ENCODE data around the gene MAN2C1. TPM values are rescaled to one million over a fixed set of nuclear protein-coding genes. Genes with fewer than 3 reads are reported as not detected.
"Not testable (repeated sequence)": the region's sequence is repeated elsewhere in the genome, so short reads cannot be mapped to it uniquely, and the experiment has no call there.

MAN2C1 gene
- total RNA-seq: 100 to 1,000 TPM; 192 to 211 TPM
- long read RNA-seq, transcript MAN2C1-201 (26 exons, 3,284 nt): major isoform, 15 of 43 reads
- long read RNA-seq, partial matches to known transcripts: 12 of 43 reads
- long read RNA-seq, other reads (novel, unspliced or antisense): 12 of 43 reads

GRCh38 chr15:75367913-75368688, at the start of gene MAN2C1:
Gene MAN2C1 (minus strand): TSS chr15:75368607. CDS start chr15:75368583, 24 bp downstream.
- ATAC-seq (peak; percentile 91), DNase-seq (peak; percentile 98 to 99)
- intact Hi-C loops (cut with DNase I, micrococcal nuclease): loop anchor here in 1 of 2 donors (10.0 kb wide), 1 partner anchor 267 kb away; no protein-coding TSS in a partner anchor

GRCh38 chr15:75416584-75416983, 48.2 kb upstream of the MAN2C1 start:
- intact Hi-C loops (cut with DNase I, micrococcal nuclease): no loop called here
- no peak for DNase-seq
- ATAC-seq: no peak

GRCh38 chr15:75410196-75410595, 41.8 kb upstream of the MAN2C1 start:
- intact Hi-C loops (cut with DNase I, micrococcal nuclease): no loop called here
- ATAC-seq: no peak
- no peak for DNase-seq

GRCh38 chr15:75407083-75407482, 38.7 kb upstream of the MAN2C1 start:
- DNase-seq (no peak), ATAC-seq (no peak)
- intact Hi-C loops (cut with DNase I, micrococcal nuclease): no loop called here

- intact Hi-C loops (cut with DNase I, micrococcal nuclease): no loop called here
- ATAC-seq: no peak
- DNase-seq: no peak
These were observed 35.5 kb upstream of the MAN2C1 start for GRCh38 chr15:75403892-75404291.

- no peak for ATAC-seq
- intact Hi-C loops (cut with DNase I, micrococcal nuclease): no loop called here
- DNase-seq: no peak
These were observed 29.1 kb upstream of the MAN2C1 start for GRCh38 chr15:75397494-75397893.

GRCh38 chr15:75389791-75390382, 21.5 kb upstream of the MAN2C1 start:
- DNase-seq (no peak), ATAC-seq (no peak)
- intact Hi-C loops (cut with DNase I, micrococcal nuclease): no loop called here

- intact Hi-C loops (cut with DNase I, micrococcal nuclease); DNase-seq: not testable (repeated sequence)
- ATAC-seq: peak; percentile 40
These were observed 15.6 kb upstream of the MAN2C1 start for GRCh38 chr15:75383986-75384385.

GRCh38 chr15:75380773-75381172, 12.4 kb upstream of the MAN2C1 start:
- no peak for DNase-seq
- intact Hi-C loops (cut with DNase I, micrococcal nuclease): no loop called here

GRCh38 chr15:75371901-75372688, 3.7 kb upstream of the MAN2C1 start:
- ATAC-seq (no peak), DNase-seq (no peak)
- intact Hi-C loops (cut with DNase I, micrococcal nuclease): no loop called here

More at GRCh38 chr15:75380773-75381172, 12.4 kb upstream of the MAN2C1 start:
- peak; percentile 56 for ATAC-seq

- no peak for DNase-seq
- intact Hi-C loops (cut with DNase I, micrococcal nuclease): no loop called here
- ATAC-seq: no peak
These were observed 3.1 kb upstream of the MAN2C1 start for GRCh38 chr15:75371486-75371885.

GRCh38 chr15:75369897-75370581, 1.6 kb upstream of the MAN2C1 start:
- DNase-seq (no peak), ATAC-seq (no peak)
- intact Hi-C loops (cut with DNase I, micrococcal nuclease): loop anchor here in 1 of 2 donors (10.0 kb wide), 1 partner anchor 265 kb away; no protein-coding TSS in a partner anchor

GRCh38 chr15:75368689-75369239, 357 bp upstream of the MAN2C1 start:
- DNase-seq (no peak), ATAC-seq (peak; percentile 38)
- intact Hi-C loops (cut with DNase I, micrococcal nuclease): loop anchor here in 1 of 2 donors (10.0 kb wide), 1 partner anchor 266 kb away; no protein-coding TSS in a partner anchor

GRCh38 chr15:75367406-75367912, 948 bp downstream of the MAN2C1 start:
- intact Hi-C loops (cut with DNase I, micrococcal nuclease): loop anchor here in 1 of 2 donors (10.0 kb wide), 1 partner anchor 267 kb away; no protein-coding TSS in a partner anchor
- ATAC-seq: no peak
- no peak for DNase-seq

- ATAC-seq (no peak), DNase-seq (no peak)
- intact Hi-C loops (cut with DNase I, micrococcal nuclease): loop anchor here in 1 of 2 donors (10.0 kb wide), 1 partner anchor 268 kb away; no protein-coding TSS in a partner anchor
These were observed 1.4 kb downstream of the MAN2C1 start for GRCh38 chr15:75367006-75367405.

- ATAC-seq (no peak), DNase-seq (no peak)
- intact Hi-C loops (cut with DNase I, micrococcal nuclease): loop anchor here in 1 of 2 donors (10.0 kb wide), 1 partner anchor 269 kb away; no protein-coding TSS in a partner anchor
These were observed 2.2 kb downstream of the MAN2C1 start for GRCh38 chr15:75366163-75366562.

- DNase-seq (no peak), ATAC-seq (no peak)
- intact Hi-C loops (cut with DNase I, micrococcal nuclease): loop anchor here in 1 of 2 donors (10.0 kb wide), 1 partner anchor 270 kb away; no protein-coding TSS in a partner anchor
These were observed 3.5 kb downstream of the MAN2C1 start for GRCh38 chr15:75364881-75365280.

GRCh38 chr15:75363786-75364185, 4.6 kb downstream of the MAN2C1 start:
- intact Hi-C loops (cut with DNase I, micrococcal nuclease): loop anchor here in 1 of 2 donors (10.0 kb wide), 1 partner anchor 271 kb away; no protein-coding TSS in a partner anchor
- ATAC-seq (no peak), DNase-seq (no peak)
